HG03045 (cell line): ENCODE measurements around the gene RIT2.

Experiments used
- ATAC-seq: cut with Tn5 transposase; IDR thresholded peaks from one replicate; pipeline ENCODE4 v1.9.1; 2021; ENCODE audit warnings: mild to moderate bottlenecking, moderate library complexity; ENCODE audit not compliant: unreplicated experiment

The RIT2 gene

DNA sequence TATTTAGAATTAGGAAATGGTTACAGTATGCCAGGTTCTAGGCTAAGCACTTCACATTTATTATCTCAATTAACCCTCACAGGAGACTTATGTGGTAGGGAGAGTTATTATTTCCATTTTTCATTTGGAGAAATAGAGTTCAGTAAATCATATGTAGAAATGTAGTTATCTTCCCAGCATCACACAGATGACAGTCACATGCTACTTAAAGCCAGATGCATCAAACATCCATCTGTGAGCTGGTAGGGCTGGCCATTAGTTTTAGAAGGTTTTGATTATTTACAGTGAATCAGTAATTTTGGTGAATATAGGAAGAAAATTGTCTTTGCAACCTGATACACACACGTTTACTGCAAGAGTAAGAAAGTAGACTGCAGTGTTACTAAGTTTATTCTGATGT lies 97.9 kb downstream of the RIT2 start:
- no peak for ATAC-seq

DNA sequence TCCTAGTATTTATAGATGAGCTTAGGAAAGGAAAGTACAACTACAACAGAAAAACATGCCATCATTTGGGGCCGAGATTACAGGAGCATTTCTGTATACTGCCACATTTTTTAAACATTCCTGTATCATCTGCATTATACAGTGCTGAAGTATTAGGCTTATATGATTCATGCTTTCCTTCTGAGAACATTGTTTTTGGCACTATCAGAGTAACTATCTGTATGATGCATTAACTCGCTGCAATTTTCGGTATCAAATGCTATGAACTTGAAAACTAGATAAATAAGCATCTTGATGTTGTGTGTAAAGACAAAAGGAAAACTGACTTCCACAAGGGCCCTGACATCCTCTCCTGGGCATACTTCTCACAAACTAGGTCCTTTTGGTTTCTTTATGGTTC lies 102.0 kb downstream of the RIT2 start:
- no peak for ATAC-seq

DNA sequence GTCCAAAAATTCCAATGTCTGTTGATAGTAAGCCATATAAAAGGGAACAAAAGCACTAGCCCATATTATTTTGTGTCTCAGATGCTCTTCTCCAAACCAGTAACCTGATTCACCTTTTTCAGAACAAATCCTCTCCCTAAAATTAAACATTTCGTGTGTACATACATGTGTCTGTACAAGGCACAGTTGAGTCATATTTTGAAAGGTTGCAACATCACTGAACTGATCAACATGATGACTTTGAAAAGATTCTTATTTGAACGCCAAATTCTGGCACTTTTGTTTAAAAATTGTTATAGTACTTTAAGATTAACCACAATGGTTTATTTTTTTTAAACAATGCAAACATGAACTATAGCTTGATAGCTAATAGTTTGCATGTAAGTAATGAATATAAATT lies 102.5 kb downstream of the RIT2 start:
- ATAC-seq = no peak

DNA sequence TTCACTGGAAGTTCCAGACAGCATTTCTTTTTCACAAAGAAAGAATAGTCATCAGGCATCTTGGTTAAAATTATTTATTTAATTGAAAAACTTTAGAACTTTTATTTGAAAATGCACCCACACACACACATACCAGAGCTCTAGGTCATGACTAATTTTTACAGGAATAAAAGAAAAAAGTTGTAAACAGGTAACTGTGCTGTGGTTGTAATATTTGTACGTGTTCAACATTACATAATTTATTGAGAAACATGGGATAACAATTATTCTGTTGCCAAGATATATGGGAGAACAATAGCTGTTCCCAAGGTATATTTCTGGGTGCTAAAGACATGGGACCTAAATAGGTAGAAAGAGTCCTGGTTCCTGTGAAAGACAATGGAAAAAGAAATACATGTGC lies 104.9 kb downstream of the RIT2 start:
- ATAC-seq = no peak

DNA sequence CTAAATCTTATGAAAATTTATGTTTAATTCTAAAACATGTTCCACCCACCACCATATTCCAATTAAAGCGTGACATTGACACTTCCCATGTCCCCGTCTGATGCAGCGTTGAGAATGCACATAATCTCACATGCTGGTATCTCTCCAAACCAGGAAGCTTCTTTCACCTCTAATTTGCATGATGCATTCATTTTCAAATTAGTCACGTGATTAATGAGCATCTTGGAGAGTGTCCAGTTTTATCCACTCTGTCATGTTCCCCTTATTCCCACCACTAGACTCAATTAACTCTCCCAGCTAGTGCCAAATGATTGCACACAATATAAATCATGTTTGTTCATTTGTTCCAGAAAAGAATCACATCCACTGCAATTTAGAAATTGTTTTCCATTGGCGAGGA lies 105.8 kb downstream of the RIT2 start:
- ATAC-seq = no peak

DNA sequence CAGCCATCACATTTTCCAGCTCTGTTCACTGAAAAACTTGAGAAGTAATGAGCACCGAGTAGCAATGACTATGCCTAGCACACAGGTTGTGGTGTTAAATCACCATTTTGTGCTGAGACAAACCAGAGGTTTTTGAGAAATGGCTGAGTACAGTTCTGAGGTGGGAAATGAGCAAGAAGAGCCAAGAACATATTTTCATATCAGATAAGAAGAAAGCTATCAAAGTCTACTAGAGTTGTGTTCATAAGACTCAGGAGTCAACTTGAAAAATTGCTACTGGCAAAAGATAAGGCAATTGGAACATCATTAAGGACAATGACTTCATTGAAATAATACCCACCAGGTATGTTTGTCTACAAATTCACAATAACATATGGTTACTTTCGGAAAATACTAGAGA lies 108.1 kb downstream of the RIT2 start:
- no peak for ATAC-seq

DNA sequence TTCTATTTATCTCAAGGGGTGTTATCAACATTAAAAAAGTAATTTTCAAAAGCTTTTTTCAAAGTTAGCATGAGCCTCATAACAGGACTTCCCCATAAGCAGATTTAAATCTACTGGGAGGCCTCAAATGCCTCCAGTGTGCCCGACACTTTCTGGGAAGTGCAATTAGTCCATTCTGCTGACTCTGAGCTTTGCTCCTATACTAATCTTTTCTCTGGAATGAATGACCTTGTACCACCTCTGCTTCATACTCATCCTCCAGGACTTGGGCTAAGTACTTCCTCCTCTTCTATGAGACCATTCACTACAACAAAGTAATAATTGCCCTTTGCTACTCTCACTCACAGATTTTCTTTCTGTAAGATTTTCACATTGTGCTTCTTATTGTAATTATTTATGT lies 111.1 kb downstream of the RIT2 start:
- ATAC-seq = no peak

DNA sequence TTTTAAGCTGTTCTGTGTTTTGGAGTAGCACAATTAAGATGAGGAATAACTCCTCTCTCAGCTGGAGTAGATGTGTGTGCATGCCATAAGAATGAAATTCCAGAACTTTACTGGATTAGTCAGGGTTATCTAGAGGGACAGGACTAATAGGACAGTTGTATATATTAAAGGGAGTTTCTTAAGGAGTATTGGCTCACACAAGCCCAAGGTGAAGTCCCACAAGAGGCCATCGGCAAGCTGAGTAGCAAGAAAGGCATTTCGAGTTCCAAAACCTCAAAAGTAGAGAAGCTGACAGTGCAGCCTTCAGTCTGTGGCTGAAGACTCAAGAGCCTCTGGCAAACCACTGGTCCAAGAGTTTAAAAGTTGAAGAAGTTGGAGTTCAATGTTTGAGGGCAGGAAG lies 113.7 kb downstream of the RIT2 start:
- no peak for ATAC-seq

DNA sequence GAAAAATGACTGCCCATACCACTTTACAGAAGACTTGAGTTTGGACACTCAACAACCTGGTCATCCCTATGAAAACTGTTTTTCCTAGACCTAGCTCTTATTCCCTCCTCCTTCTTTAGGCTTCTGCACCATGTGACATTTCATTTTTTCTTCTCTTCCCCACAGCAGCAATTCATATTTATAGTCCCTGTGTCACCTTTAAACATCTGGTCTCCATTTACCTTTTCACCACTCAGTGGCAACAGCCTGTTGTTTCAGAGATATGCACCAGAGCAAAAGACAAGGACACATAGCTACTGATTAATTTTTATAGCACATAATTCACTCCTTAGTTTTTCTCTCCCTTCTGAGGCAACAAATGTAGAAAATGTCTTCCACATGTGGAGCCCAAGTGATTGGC lies 118.7 kb downstream of the RIT2 start:
- ATAC-seq = no peak

DNA sequence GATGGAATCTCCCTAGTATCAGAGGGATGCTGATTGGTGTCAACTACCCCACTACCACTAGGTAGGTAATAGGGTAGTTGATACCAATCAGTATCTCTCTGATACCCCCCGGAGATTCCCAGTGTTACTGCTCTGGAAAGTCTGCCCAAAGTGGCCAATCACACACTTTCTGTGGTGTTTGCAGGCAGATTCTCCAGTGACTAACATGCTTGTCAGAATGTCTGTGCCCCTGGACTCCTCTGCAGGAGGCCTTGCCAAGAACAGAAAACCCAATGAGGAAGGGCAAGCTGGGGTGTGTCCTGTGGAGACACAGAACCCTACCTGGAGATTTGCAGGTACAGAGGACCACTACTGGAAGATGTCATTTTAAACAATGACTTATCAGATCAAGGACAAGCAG lies 135.1 kb downstream of the RIT2 start:
- ATAC-seq = no peak

DNA sequence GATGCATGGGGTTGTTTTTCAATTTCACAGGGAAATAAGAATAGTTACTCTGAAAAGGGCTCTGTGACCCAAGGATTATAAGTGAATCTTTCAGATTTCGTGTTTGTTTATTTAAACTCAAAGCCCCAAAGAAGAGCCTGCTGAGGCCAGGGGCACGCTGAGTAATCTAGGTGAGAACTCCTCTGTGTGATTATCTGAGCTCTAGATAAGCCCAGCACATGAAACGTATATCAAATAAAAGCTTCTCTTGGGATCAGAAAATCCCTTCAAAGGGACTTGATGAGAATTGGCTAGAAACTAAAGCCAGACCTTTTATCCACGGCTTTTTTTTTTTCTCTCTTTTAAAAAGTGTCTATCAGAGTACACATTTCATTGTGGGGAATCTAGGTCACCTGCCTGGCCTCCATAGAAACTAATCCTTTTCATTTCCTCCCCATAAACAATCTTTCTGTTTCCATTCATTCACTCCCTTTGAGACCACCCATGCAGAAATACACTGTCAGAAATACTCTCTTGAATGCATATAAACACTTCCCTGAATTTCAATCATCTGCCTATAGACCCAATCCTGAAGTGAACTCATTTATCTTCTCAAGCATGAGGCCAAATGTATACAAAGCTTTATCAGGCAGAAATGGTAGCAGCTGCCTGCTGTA lies 137.4 kb downstream of the RIT2 start:
- no peak for ATAC-seq

DNA sequence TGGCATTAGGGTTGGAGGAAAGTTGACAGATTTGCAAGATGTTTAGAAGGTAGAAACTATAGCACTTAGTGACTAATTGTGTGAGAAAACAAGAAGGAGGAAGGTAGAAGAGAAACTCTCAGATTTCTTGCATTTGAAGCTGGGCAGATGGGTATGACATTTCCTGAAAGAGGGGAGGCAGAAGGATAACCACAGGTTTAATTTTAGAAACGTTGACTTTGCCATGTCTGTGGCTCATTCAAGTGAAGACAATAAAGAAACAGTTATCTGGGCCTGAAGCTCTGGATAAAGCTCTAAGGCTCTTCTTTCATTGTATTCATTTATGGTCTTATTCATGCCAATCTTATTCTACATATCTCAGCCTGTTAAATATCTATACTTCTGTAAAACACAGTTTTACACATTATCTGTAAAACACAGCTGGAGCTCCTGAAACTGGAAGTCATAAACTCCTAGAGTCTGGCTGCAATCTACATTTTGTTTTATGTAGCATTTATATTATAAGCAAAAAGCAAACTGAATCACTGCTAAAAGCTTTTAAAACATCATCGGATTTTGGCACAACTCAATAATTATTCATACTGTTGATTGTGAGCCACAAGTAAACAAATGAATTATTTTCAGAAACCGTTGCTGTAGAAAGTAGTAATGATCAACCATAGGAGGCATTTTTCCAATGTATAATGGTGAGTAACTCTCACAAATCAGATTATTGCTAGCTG lies 138.5 kb downstream of the RIT2 start:
- no peak for ATAC-seq

DNA sequence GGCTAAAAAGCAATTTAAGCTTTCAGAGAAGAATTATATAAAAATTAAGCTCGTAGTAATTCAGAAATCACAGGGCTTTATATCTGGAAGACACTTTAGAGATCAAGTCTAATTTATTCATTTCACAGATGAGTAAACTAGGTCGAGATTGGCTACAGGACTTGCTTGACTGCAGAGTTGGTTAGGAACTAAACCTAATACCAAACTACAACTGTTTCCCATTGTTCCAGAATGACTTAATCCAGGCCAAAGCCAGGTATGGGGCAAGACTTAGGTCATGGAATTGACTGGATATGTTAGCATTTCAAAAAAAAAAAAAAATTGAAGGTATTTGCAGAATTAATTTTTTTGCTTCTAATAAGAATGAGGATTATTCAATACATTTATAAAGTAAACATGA lies 146.1 kb downstream of the RIT2 start:
- ATAC-seq = no peak

DNA sequence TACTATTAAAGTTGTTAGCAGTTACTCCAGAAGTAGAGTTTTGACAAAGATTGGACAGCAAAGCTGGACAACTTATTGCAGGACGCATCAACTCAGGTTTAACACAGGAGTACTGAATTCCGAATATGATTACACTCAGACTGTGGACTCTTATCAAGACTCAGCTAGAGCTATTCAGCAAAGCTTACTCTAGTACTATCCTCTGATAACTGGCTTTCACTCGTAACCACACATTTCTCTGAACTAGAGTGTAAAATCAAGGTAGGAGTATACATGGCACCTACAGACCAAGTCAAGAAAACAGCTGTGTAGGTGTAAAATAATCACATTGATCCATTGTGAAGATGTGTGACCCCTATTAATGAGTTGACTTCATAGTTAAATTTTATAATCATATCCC lies 154.2 kb downstream of the RIT2 start:
- no peak for ATAC-seq

DNA sequence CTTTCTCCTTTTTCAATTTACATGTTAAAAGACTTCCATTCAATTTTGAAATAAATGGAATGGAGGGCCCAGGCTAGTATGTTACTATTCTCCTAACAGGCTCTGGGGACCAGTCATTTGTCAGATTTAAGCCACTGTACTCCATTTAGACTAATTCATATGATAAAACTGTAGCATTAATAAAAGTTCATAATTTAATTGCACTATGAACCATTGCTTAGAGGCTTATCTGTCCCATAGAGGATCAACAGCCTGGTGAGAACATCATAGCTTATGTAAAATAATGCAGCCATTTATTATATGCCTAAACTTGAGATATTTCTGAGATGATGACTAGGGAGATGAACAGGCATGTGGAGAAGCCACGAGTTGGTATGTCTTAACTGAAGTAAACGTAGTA lies 156.0 kb downstream of the RIT2 start:
- ATAC-seq = no peak

DNA sequence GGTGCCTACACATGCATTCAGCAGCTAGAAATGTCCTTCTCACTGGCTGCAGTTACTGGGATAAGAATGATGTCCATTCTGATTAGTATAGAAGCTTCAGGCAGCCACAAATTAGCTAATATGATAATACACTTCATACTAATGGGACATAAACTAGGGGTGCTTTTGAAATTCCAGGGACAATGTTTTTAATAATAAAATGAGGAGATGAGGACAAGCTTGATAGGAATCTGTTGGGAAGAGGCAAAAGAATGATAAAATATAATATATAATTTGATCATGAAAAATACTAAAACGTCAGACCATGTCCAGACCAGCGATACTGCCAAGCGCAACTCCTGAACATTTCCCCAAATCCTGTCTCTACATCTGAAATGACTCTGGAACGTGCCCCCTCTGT lies 157.1 kb downstream of the RIT2 start:
- no peak for ATAC-seq

DNA sequence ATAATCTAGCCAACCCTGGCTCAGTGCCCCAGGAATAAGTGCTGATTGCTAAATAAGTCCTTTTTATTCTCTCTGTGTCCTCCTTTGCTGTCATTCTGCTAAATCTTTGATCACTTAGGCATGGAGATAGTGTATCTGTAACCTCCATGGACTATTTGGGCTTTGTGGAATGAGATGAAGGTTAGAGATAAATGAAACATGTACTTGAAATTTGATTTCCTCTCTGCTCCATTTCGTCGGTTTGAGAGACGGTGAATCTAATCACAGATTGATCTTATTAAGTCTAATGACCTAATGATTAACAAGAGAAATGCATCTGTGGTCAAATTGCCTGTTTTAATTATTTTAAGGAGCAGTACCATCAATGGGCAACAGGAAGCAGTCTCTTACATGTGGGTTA lies 159.2 kb downstream of the RIT2 start:
- no peak for ATAC-seq

DNA sequence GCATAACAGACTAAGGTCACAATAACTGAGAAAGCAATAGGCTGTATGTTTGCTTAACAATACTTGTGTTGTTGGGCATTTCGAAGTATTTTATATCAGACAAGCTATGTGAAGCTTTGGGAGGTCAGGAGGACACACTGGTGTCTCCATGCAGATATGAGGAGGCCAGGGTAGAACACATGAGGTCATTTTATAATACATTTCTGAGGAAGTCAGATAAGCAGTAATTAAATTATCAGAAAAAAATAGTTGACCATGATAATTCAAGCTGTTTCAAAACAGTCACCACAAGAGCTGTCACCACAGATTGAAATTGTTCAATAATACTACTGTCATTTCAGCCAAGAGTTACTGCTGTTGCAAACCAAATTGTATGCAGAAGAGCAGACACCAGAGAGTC lies 160.6 kb downstream of the RIT2 start:
- no peak for ATAC-seq

DNA sequence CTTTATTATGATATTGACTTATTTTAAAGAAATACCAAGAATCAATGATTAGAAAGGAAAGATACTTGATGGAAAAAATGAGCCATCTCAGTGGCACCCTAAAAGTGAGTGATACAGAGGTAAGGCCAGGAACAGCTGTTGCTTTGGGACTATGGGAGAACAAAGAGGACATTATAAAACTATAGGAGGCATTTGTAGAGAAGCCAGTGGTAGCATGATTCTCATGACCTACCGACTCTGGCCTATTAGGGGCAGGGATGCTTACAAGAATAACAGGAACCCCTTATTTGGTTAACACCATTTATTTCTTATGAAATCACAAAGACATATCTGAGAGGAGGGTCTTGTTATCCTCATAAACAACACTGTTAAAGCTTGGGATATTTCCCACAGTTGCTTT lies 162.2 kb downstream of the RIT2 start:
- no peak for ATAC-seq

DNA sequence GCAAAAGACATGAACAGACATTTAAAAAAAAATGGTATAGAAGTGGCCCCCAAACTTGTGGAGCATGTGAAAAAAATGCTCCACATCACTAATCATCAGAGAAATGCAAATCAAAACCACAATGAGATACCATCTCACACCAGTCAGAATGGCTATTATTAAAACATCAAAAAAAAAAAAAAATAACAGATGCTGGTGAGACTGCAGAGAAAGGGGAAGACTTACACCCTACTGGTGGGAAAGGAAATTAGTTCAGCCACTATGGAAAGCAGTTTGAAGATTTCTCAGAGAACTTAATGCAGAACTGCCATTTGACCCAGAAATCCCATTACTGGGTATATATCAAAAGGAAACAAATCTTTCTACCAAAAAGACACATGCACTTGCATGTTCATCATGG lies 164.8 kb downstream of the RIT2 start:
- no peak for ATAC-seq

DNA sequence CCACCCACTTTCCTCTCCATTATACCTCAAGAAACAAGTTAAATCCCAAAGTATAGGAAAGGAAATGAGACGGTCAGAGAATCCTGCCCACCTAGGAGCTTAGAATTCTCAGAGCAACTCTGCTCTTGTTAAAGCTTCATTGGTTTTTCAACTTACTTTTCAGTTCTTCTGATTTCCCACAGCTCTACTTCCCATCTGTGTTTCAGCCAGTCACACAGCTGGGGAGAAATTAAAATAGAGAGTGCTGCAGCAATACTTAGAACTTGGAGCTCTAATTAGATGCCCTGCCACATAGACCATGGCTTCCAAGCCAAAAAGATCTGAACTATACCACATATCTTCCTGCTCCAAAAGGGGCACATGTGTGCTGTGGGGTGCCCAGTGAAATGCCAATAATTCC lies 166.7 kb downstream of the RIT2 start:
- no peak for ATAC-seq

DNA sequence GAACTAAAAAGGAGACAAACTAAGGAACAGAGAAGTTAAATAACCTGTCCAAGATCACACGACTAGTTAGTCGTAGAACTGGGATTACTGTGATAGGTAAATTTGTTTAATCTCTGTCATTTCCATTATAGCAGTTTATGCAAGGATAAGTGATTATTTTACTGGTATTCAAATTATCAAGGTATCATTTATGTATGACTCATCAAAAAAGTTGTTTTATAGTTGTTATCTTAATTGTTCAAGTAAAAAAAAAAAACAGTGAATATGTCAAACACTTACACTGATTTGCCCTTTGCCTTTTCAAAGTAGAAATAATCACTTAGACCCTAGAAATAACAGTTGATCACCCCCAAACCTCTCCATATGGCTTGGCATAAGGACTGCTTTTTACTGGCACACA lies 173.6 kb downstream of the RIT2 start:
- no peak for ATAC-seq

DNA sequence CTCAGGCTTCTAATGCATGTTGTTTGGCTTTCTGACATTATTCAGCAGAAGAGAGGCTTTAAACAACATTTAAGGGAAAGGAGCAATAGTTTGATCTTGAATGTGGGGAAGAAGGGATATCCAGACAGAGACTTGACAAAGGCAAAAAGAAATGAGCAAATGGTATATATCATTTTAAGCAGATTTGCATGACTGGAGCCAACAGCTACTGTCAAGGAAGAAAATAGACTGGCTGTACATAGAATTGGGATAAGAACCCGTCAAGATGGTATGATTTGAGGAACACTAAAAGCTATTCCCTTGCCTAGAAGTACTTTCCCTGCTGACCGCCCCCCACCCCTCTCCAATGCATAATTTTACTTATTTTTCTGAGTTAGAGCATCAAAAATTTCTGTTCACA lies 174.5 kb downstream of the RIT2 start:
- no peak for ATAC-seq
